Kidney epithelial cell (primary cell): ENCODE measurements around the gene RNU5B-1. TPM values are rescaled to one million over a fixed set of nuclear protein-coding genes. Genes with fewer than 3 reads are reported as not detected.

Source experiments
- DNase-seq: peaks from one replicate; pipeline ENCODE4 v3.0.0-alpha.2; 2010; ENCODE audit warnings: low read depth
- H3K27me3 ChIP-seq: 2 replicates; pipeline ENCODE4 v1.6.0; 2011; ENCODE audit warnings: low read length; ENCODE audit not compliant: control insufficient read depth, insufficient read depth
- H3K36me3 ChIP-seq: 2 replicates; pipeline ENCODE4 v1.5.1; 2011; ENCODE audit warnings: low read length; ENCODE audit not compliant: control insufficient read depth, insufficient read depth
- H3K4me3 ChIP-seq: 2 replicates; pipeline ENCODE4 v1.5.1; 2011; ENCODE audit warnings: low read depth, mild to moderate bottlenecking, control low read depth, low read length
- CTCF ChIP-seq: IDR thresholded peaks from 2 replicates; pipeline ENCODE4 v1.5.1; 2011; ENCODE audit warnings: mild to moderate bottlenecking, moderate library complexity, low read length, control low read depth, inconsistent platforms; ENCODE audit not compliant: insufficient read depth, poor library complexity, severe bottlenecking
- total RNA-seq: library from RNA; depleted of rRNA; stranded (reverse); fragments of >200 nt; gene quantifications from 2 replicates; pipeline ENCODE4 v1.2.3, GENCODE V29; 2015

RNU5B-1 gene
- total RNA-seq, 1 donor from 2014 or later, result not detected

- TF ChIP-seq CTCF, result no peak
- Histone ChIP-seq H3K27me3 (no peaks in the 10 kb centered on the region), H3K36me3 (no peaks in the 10 kb centered on the region), H3K4me3 (peak overlapping the region; percentile 53)
- DNase-seq, result no peak
These were observed 18.3 kb upstream of the RNU5B-1 start for GRCh38 chr15:65286069-65286703.

- Histone ChIP-seq H3K4me3 (peak within 1 kb of the TSS; percentile 53), H3K36me3 (no peaks in the 10 kb centered on the region), H3K27me3 (no peaks in the 10 kb centered on the region)
- no peak for DNase-seq
- TF ChIP-seq CTCF, result peak; percentile 6
These were observed 17.6 kb upstream of the RNU5B-1 start, which contains the start of gene PARP16 for GRCh38 chr15:65286704-65287519. Gene PARP16 (minus strand): TSS chr15:65286883. CDS start chr15:65286426, 457 bp downstream.

DNA sequence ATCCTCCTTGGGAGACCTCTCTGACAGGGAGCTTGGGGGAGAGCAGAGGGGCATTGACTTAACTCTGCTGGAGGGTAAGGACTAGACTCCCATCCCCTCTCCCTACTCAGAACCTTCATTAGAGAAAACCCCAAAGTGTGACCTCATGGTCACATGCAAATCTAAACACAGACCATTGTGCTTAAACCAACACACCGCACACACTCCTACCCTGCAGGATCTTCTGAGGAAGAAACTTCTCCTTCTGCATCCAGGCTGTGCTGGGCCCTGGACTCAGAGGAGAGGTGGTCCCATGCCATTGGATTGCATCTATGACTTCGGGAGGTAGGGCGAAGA, 17.0 kb upstream of the RNU5B-1 start:
- Histone ChIP-seq H3K4me3 (no peak overlapping the region), H3K36me3 (no peaks in the 10 kb centered on the region), H3K27me3 (no peaks in the 10 kb centered on the region)
- TF ChIP-seq CTCF, result no peak
- no peak for DNase-seq

DNA sequence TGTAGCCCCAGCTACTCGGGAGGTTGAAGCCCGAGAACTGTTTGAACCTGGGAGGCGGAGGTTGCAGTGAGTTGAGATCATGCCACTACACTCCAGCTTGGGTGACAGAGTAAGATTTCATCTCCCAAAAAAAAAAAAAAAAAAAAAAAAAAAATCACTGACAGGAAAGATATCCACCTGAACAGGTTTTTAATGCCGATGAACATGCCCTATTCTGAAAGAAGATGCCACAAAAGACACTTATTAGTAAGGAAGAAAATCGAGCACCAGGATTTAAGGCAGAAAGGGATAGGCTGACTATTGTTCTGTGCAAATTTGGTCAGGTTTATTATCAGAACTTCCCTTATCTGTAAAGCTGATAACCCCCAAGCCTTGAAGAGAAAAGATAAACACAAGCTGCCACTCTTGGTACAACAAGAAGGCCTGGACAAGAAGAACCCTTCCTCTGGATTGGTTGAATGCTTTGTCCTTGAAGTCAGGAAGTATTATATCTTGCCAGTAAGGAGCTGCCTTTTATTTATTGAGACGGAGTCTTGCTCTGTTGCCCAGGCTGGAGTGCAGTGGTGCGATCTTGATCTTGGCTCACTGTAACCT, 15.1 kb upstream of the RNU5B-1 start:
- no peaks in the 10 kb centered on the region for H3K27me3 ChIP-seq
- DNase-seq, result no peak
- no peak overlapping the region for H3K4me3 ChIP-seq
- H3K36me3 ChIP-seq, result no peaks in the 10 kb centered on the region
- no peak for TF ChIP-seq CTCF

DNA sequence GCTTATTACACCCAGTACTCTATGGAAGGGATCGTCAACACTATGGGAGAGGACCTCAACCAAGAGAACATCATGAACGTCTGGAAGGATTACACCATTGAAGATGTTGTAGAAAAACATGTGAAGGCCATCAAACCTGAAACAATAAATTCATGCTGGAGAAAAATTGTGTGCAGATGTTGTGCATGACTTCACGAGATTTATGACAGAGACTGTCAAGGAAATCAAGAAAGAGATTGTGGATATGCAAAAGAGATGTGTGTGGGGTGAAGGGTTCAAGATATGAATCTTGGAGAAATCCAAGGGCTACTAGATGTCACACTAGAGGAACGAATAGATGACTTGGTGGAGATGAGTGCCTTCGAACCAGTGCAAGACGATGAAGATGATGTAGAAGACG, 14.2 kb upstream of the RNU5B-1 start:
- Histone ChIP-seq H3K36me3 (no peaks in the 10 kb centered on the region), H3K4me3 (no peak overlapping the region), H3K27me3 (no peaks in the 10 kb centered on the region)
- no peak for DNase-seq
- no peak for TF ChIP-seq CTCF
